Stimulated activated CD4-positive, alpha-beta T cell treated with anti-CD3 and anti-CD28 coated beads, Interleukin-1b, Interleukin-23, amount 100 ng/mL, for 48 hours (primary cell): ENCODE data around the gene ZNF865.

ENCODE experiments used
- DNase-seq: peaks from one replicate; pipeline ENCODE4 v3.0.0-alpha.2; 2020

Gene ZNF865

GRCh38 chr19:55588738-55589137 is 16.7 kb upstream of the ZNF865 start:
- no peak for DNase-seq

GRCh38 chr19:55590109-55590508 is 15.3 kb upstream of the ZNF865 start:
- DNase-seq, result no peak

GRCh38 chr19:55590617-55591016 is 14.8 kb upstream of the ZNF865 start:
- no peak for DNase-seq

- no peak for DNase-seq
Observed at GRCh38 chr19:55591555-55591954, 13.9 kb upstream of the ZNF865 start.

- no peak for DNase-seq
Observed at GRCh38 chr19:55592391-55593090, 12.9 kb upstream of the ZNF865 start.

- DNase-seq, result no peak
Observed at GRCh38 chr19:55593096-55593772, 12.2 kb upstream of the ZNF865 start.

GRCh38 chr19:55594996-55595545 is 10.4 kb upstream of the ZNF865 start:
- DNase-seq, result no peak

GRCh38 chr19:55596304-55596703 is 9.1 kb upstream of the ZNF865 start:
- no peak for DNase-seq

GRCh38 chr19:55597501-55597921 is 7.9 kb upstream of the ZNF865 start:
- DNase-seq, result no peak

GRCh38 chr19:55598034-55598433 is 7.4 kb upstream of the ZNF865 start:
- no peak for DNase-seq

- DNase-seq, result peak; percentile 97
Observed at GRCh38 chr19:55598719-55599467, 6.6 kb upstream of the ZNF865 start.

- DNase-seq, result peak; percentile 98
Observed at GRCh38 chr19:55599468-55599841, 6.0 kb upstream of the ZNF865 start, which contains the start of gene FIZ1. TSS of gene FIZ1 (minus strand) at chr19:55599517. CDS start at chr19:55597865, 1,652 bp downstream.

GRCh38 chr19:55599842-55600661 is 5.4 kb upstream of the ZNF865 start, which contains the start of gene ZNF524:
TSS of gene ZNF524 (plus strand) at chr19:55600288. CDS start at chr19:55602113, 1,825 bp downstream.
- DNase-seq, result peak; percentile 84

- DNase-seq, result no peak
Observed at GRCh38 chr19:55600662-55601028, 4.8 kb upstream of the ZNF865 start.

GRCh38 chr19:55601084-55601483 is 4.4 kb upstream of the ZNF865 start:
- DNase-seq, result no peak

GRCh38 chr19:55602104-55603001 is 3.1 kb upstream of the ZNF865 start:
- DNase-seq, result no peak

GRCh38 chr19:55603115-55603514 is 2.3 kb upstream of the ZNF865 start:
- no peak for DNase-seq

- DNase-seq, result no peak
Observed at GRCh38 chr19:55603581-55604292, 1.7 kb upstream of the ZNF865 start.

- peak; percentile 99 for DNase-seq
Observed at GRCh38 chr19:55605207-55605636, 225 bp upstream of the ZNF865 start.

GRCh38 chr19:55606471-55606787 is 982 bp downstream of the ZNF865 start:
- no peak for DNase-seq

- no peak for DNase-seq
Observed at GRCh38 chr19:55606817-55607216, 1.4 kb downstream of the ZNF865 start.
